Activated naive CD4-positive, alpha-beta T cell treated with anti-CD3 and anti-CD28 coated beads, Interleukin-2, amount 50 U/mL, for 72 hours (primary cell): Measurements from ENCODE around the gene MEIKIN. TPM values are rescaled to one million over a fixed set of nuclear protein-coding genes. Genes with fewer than 3 reads are reported as not detected.
"Not testable (repeated sequence)": the region's sequence is repeated elsewhere in the genome, so short reads cannot be mapped to it uniquely, and the experiment has no call there.

ENCODE experiments used
- ATAC-seq, 2 donors: fragments of 150-1000 bp; cut with Tn5 transposase; 2 replicates each; pipeline ENCODE4 v1.10.0; 2021; ENCODE audit warnings: mild to moderate bottlenecking in 2 of 2, moderate library complexity in 2 of 2
- DNase-seq, 2 donors: peaks; one replicate each; pipeline ENCODE4 v3.0.0; 2021 to 2022; ENCODE audit warnings: low spot score in 2 of 2
- H3K27ac Mint-ChIP-seq, 2 donors: one replicate each; pipeline ENCODE4 v1.8.0; 2022; ENCODE audit warnings: mild to moderate bottlenecking in 2 of 2, mixed read lengths in 2 of 2
- H3K36me3 Mint-ChIP-seq, 2 donors: one replicate each; pipeline ENCODE4 v1.8.0; 2022; ENCODE audit warnings: mixed read lengths in 2 of 2
- H3K9me3 Mint-ChIP-seq, 2 donors: one replicate each; pipeline ENCODE4 v1.8.0; 2022; ENCODE audit warnings: mixed read lengths in 2 of 2
- total RNA-seq, 2 donors: library from RNA; stranded (reverse); gene quantifications; one replicate each; pipeline ENCODE4 v1.2.3, GENCODE V29; 2022

Gene MEIKIN
- total RNA-seq, 2 donors from 2014 or later = not detected

DNA sequence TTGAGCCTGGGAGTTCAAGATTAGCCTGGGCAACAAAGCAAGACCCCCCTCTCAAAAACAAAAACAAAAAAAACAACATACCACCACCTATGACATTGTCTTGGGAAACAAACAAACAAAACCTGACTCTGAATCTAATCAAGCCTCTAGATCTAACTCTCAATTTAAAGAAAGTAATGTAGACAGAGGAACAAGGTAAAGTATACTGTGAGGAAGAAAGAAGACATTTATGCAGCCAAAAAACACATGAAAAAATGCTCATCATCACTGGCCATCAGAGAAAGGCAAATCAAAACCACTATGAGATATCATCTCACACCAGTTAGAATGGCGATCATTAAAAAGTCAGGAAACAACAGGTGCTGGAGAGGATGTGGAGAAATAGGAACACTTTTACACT is 167.3 kb downstream of the MEIKIN start:
- not testable (repeated sequence) for H3K27ac Mint-ChIP-seq, H3K9me3 Mint-ChIP-seq, DNase-seq, ATAC-seq
- H3K36me3 Mint-ChIP-seq = peaks cover 6 to 11% of the 10 kb centered on the region in 2 donors

DNA sequence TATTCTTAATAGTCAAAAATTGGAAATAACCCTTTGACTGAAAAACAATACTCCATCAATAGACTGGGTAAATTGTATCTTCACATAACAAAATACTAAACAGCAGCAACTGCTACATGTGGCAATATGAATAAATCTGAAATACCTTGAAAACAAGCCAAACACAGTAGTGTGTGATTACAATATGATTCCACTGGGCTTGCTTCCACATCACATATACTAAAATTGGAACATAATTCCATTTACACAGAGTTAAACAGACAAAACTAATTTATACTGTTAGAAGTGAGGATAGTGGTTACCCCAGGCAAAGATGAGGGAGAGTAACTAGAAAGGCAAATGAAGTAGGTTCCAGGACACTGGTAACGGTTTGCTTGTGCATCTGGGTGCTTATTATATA is 169.0 kb downstream of the MEIKIN start:
- no peak for ATAC-seq
- DNase-seq = no peak
- H3K36me3 Mint-ChIP-seq = no peaks in the 10 kb centered on the region

DNA sequence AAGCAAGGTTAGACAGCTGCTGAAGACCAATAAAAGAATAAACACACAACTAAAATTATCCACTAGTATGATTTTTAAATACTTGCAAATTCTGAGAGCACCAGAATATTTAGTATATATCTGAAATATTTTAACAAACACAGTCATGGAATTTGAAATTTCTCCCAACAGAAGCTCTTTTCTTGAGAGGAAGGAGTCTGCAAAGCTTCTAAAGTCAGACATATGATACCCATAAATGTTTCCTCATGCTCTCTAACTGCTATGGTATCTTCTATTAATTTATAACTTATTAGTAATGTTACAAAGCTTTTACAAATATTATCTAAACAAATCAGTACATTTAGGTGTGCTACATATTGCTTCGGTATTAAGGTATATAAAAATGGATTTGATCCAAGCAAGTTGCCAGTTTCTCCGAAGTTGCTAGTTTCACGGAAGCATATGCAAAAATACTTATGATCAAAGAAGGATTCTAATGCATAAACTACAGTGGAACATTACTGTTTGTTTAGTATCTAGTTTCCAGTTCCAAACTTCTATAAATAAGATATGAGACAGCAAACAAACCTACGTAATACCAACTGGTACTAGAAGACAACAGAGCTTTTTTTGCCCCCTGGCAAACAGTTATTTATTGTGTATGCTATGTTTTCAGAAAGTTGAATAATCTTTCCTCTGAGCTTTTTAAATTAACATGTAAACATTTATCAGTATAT is 170.7 kb downstream of the MEIKIN start:
- H3K9me3 Mint-ChIP-seq = no peaks in the 10 kb centered on the region
- H3K36me3 Mint-ChIP-seq = no peaks in the 10 kb centered on the region
- no peak overlapping the region for H3K27ac Mint-ChIP-seq
- DNase-seq = no peak
- no peak for ATAC-seq

More for the DNA sequence above, 169.0 kb downstream of the MEIKIN start:
- Mint-ChIP-seq H3K9me3 (no peaks in the 10 kb centered on the region), H3K27ac (no peak overlapping the region)

DNA sequence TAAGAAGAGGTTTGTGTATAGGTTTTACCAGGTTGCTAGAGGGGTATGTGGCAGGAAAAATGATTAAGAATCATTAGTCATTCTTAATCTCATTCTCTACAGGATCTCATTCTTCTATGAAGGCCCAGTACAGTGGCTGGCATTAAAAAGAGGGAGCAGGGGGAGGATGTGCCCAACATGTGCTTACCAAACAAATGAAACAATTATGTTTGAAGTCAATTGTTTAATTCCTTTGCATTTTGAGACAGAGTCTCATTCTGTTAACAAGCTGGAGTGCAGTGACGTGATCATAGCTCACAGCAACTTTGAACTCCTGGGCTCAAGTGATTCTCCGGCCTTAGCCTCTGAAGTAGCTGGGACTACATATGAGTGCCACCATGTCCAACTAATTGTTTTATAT is 171.7 kb downstream of the MEIKIN start:
- H3K9me3 Mint-ChIP-seq = no peaks in the 10 kb centered on the region
- DNase-seq (no peak), ATAC-seq (no peak)
- H3K36me3 Mint-ChIP-seq = no peaks in the 10 kb centered on the region
- no peak overlapping the region for H3K27ac Mint-ChIP-seq

DNA sequence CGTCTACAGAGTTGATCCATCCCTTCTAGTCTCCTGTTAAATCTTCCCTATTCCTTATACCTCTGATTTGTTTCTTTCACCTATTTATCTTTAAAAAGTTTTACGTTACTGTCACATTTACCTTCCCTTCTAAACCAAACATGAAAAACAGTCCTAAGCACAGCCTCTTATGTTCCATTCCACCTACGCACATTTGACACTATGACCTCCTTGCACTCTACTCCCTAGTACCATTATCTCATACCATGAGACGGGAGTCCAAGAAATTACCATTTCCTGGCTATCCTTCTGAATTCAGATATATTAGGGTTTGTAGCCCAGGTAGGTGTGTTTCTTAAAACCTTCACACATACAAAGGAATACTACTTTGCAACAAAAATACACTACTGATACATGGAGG is 173.8 kb downstream of the MEIKIN start:
- ATAC-seq = no peak
- Mint-ChIP-seq H3K27ac (no peak overlapping the region), H3K9me3 (no peaks in the 10 kb centered on the region), H3K36me3 (no peaks in the 10 kb centered on the region)
- no peak for DNase-seq

DNA sequence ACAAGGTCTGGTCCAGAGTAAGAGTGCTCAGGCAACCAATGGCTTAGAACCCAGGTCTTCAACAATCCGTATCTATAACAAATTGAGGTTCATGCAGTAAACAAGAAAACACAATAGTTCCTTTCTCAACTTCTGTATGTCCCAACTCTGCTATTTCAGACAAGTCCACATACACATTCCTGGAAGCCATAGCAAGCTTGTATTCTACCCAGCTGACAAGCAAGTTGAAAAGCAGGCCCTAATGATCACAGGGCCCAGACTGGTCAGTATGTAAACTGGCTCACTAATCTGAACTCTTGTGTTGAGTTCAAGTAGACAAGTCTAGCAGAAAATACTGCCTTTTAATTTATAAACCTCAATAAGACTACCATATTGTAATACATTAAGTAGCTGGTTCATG is 175.5 kb downstream of the MEIKIN start:
- Mint-ChIP-seq H3K9me3 (no peaks in the 10 kb centered on the region), H3K27ac (no peak overlapping the region), H3K36me3 (peaks cover 7 to 11% of the 10 kb centered on the region in 2 donors)
- ATAC-seq = no peak
- DNase-seq = no peak

DNA sequence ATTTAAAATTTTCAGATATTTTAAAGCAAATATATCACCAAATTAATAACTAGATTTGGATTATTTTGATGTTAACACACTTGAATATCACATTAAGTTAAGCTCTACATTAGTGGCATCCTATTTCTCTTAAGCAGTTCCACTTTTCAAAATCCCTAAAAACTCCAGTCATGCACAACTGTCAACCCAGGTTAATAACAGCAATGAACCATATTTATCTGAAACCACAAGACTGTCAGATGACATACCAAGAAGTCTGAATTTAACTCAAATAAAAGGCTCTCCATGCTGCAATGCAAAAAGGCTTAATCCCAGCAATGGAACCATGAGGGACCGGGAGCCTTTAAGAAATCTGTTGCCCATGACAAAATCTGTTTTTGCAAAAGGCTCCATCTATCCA is 176.1 kb downstream of the MEIKIN start:
- H3K9me3 Mint-ChIP-seq = no peaks in the 10 kb centered on the region
- H3K27ac Mint-ChIP-seq = no peak overlapping the region
- ATAC-seq (no peak), DNase-seq (no peak)
- peaks cover 7 to 15% of the 10 kb centered on the region in 2 donors for H3K36me3 Mint-ChIP-seq

DNA sequence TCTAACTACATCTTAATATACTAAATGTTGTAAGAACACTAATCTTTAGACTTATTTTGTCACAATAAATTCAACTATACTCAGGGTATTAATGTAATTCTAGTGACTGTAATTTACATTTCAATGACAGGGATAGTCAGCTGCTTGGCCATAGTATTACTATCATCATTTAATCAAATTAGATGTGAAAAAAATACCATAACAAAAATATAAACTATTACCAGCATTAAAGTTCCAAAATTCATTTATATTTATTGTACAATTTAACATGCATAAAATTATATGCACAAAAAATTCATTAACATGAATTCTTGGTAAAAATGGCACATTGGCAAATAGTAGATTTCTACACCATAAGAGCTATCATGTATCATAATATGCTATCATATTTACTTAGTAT is 177.6 kb downstream of the MEIKIN start:
- H3K27ac Mint-ChIP-seq = no peak overlapping the region
- peaks cover 7 to 27% of the 10 kb centered on the region in 2 donors for H3K36me3 Mint-ChIP-seq
- no peak for DNase-seq

DNA sequence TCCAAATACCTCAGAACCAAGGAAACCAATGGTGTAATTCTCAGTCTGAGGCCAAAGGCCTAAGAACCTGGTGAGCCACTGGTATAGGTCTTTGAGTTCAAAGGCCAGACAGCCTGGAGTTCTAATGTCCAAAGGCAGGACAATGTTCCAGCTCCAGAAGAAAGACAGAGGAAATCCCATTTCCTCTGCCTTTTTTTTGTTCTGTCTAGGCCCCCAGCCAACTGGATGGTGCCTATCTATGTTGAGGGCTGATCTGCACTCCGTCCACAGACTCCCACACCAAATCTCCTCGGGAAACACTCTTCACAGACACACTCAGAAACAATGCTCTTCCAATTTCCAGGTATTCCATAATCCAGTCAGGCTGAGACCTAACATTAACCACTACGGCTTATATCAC is 178.8 kb downstream of the MEIKIN start:
- H3K9me3 Mint-ChIP-seq = peaks cover 0 to 5% of the 10 kb centered on the region in 2 donors
- DNase-seq = no peak
- no peak overlapping the region for H3K27ac Mint-ChIP-seq
- no peak for ATAC-seq
- peaks cover 7 to 27% of the 10 kb centered on the region in 2 donors for H3K36me3 Mint-ChIP-seq

More for the DNA sequence above, 177.6 kb downstream of the MEIKIN start:
- no peak for ATAC-seq
- peaks cover 0 to under 1% of the 10 kb centered on the region in 2 donors for H3K9me3 Mint-ChIP-seq

DNA sequence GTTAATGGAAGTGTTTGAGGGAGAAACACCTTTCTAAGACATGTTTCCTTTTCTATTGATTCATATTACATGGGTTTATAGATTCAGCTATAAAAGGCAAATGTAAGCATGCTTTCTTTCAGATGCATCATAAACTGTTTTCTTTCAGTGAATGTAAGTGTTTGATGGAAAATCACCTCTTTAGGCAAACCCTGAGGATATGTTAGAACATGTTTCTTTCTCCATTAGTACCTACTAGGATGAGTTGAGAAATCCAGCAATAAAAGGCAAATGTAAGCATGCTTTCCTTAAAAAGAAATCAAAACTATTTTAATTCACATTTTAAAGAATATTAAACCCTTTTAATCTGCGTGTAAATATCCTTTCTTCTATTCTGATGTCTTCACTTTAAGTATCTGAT is 180.2 kb downstream of the MEIKIN start:
- Mint-ChIP-seq H3K27ac (no peak overlapping the region), H3K36me3 (peaks cover 7 to 27% of the 10 kb centered on the region in 2 donors), H3K9me3 (peaks cover 4 to 5% of the 10 kb centered on the region in 2 donors)
- ATAC-seq (no peak), DNase-seq (no peak)

DNA sequence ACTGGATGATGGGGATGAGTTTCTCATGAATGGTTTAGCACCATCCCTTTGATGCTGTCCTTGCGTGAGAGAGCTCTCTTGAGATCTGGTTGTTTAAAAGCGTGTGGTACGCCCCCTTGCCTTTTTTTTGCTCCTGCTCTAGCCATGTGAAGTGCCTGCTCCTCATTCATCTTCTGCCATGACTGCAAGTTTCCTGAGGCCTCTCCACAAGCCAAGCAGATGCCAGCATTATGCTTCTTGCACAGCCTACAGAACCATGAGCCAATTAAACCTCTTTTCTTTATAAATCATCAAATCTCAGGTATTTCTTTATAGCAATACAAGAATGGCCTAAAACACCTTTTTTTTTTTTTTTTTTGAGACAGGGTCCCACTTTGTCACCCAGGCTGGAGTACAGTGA is 181.5 kb downstream of the MEIKIN start:
- H3K27ac Mint-ChIP-seq = no peak overlapping the region
- H3K9me3 Mint-ChIP-seq = peaks cover 4 to 5% of the 10 kb centered on the region in 2 donors
- no peak for DNase-seq
- peaks cover 7 to 27% of the 10 kb centered on the region in 2 donors for H3K36me3 Mint-ChIP-seq
- ATAC-seq = no peak

DNA sequence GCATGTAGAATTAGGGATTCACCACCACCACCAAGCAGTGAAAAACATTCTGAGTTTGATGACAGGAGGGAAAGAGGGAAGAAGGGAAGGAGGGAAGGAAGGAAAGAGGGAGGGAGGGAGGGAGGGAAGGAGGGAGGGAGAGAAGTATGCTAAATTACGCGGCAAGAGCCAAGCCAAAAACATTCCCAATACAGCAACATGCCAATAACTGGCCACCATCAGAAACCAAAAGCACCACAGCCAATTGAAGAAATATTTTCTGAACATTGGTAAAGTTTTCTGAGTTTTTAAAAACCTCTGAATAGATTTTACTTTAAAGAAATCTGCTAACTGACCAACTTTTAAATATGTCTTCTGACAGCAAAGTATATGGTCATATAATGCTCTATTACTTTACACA is 184.7 kb downstream of the MEIKIN start:
- ATAC-seq (no peak), DNase-seq (no peak)
- Mint-ChIP-seq H3K36me3 (peaks cover 3 to 21% of the 10 kb centered on the region in 2 donors), H3K9me3 (peaks cover 4 to 5% of the 10 kb centered on the region in 2 donors), H3K27ac (no peak overlapping the region)

DNA sequence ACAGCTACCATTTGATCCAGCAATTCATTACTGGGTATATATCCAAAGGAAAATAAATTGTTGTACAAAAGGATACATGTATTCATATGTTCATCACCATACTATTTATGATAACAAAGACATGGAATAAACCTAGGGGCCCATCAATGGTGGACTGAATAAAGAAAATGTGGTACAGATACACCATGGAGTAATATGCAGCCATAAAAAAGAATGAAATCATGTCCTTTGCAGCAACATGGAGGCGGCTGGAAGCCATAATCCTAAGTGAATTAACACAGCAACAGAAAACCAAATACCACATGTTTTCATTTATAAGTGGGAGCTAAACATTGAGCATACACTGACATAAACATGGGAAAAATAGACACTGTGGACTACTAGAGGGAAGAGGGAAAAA is 185.8 kb downstream of the MEIKIN start:
- no peak overlapping the region for H3K27ac Mint-ChIP-seq
- H3K9me3 Mint-ChIP-seq = peaks cover 4 to 5% of the 10 kb centered on the region in 2 donors

DNA sequence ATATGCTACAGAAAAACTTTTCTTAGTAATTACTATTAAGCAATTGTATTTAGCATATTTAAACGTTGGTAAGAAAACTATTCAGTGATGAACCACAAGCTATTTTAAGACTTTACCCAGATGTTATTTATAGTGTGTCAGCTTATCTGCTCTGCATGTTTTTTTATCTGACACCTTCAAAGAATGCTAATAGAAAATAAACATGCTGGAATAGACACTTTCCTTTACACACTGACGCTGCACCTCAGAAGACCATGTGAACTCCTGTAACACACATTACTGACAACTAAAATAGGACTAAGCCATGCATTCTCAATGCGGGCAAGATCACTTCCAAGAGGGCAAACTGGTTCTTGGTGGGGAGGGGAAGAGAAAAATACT is 187.0 kb downstream of the MEIKIN start:
- Mint-ChIP-seq H3K36me3 (peaks cover 0 to 3% of the 10 kb centered on the region in 2 donors), H3K9me3 (peaks cover 4 to 5% of the 10 kb centered on the region in 2 donors), H3K27ac (no peak overlapping the region)
- no peak for DNase-seq
- no peak for ATAC-seq

More for the DNA sequence above, 185.8 kb downstream of the MEIKIN start:
- no peak for ATAC-seq
- peaks cover 0 to 13% of the 10 kb centered on the region in 2 donors for H3K36me3 Mint-ChIP-seq
- DNase-seq = no peak

DNA sequence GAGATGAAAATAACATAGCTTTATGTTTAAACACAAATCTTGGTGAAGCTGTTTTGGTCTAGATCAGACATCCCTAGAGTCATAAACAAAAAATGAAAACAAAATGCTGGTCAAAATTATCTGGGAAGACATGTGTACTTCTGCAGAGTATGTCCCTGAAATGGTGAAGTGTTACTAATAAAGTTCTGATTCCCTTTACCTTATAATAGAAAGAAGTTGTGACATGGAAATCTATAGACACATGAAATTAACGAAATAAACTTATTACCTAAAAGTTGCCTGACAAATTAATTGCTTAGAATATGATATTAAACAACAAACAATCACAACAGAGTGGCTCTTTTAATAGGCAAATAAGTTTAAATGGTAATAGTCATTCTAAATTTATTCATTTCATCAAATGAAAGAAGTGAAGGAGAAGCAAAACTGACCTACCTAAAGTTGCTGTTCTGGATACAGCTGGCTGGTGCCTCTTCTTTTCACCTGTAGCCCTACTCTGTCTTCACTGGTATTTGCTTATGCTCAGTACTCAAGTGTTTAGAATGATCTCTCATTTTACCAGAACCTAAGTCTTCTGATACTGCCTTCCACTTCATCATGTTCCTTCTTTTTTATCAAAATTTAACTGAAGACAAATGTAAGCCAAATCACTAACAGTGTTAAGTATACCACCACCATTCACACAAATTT is 187.5 kb downstream of the MEIKIN start:
- Mint-ChIP-seq H3K27ac (no peak overlapping the region), H3K9me3 (peaks cover 4 to 5% of the 10 kb centered on the region in 2 donors), H3K36me3 (no peaks in the 10 kb centered on the region)
- DNase-seq (no peak), ATAC-seq (no peak)
